Skin epidermis (tissue), 12 donors: ENCODE measurements around the gene PCSK2.

Source experiments
- H3K27ac ChIP-seq, 21 experiments: fragments of 200-600 bp; sonication (generic) in 11 of 21; one replicate each; pipeline ENCODE4 v1.5.0; 2020; ENCODE audit warnings: mild to moderate bottlenecking in 3 of 21, inconsistent platforms in 2 of 21, moderate library complexity in 2 of 21
- H3K4me3 ChIP-seq, 7 experiments: fragments of 200-600 bp; sonication (generic) in 2 of 7; one replicate each; pipeline ENCODE4 v1.5.0; 2020; ENCODE audit warnings: inconsistent platforms in 2 of 7, mild to moderate bottlenecking in 2 of 7, moderate library complexity in 1 of 7

Gene PCSK2

DNA sequence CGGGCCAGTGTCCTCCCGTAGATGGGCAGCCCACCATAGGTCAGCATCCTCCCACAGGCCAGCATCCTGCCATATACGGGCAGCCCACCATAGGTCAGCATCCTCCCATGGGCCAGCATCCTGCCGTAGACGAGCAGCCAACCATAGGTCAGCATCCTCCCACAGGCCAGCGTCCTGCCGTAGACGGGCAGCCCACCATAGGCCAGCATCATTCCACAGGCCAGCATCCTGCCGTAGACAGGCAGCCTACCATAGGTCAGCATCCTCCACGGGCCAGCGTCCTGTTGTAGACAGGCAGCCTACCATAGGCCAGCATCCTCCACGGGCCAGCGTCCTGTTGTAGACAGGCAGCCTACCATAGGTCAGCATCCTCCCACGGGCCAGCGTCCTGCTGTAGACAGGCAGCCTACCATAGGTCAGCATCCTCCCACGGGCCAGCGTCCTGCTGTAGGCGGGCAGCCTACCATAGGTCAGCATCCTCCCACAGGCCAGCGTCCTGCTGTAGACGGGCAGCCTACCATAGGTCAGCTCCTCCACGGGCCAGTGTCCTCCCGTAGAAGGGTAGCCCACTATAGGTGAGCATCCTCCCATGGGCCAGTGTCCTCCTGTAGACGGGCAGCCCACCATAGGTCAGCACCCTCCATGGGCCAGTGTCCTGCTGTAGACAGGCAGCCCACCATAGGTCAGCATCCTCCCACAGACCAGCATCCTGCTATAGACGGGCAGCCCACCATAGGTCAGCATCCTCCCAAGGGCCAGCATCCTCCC lies 241.4 kb downstream of the PCSK2 start:
- Histone ChIP-seq H3K4me3 (no peak overlapping the region), H3K27ac (no peak overlapping the region)

DNA sequence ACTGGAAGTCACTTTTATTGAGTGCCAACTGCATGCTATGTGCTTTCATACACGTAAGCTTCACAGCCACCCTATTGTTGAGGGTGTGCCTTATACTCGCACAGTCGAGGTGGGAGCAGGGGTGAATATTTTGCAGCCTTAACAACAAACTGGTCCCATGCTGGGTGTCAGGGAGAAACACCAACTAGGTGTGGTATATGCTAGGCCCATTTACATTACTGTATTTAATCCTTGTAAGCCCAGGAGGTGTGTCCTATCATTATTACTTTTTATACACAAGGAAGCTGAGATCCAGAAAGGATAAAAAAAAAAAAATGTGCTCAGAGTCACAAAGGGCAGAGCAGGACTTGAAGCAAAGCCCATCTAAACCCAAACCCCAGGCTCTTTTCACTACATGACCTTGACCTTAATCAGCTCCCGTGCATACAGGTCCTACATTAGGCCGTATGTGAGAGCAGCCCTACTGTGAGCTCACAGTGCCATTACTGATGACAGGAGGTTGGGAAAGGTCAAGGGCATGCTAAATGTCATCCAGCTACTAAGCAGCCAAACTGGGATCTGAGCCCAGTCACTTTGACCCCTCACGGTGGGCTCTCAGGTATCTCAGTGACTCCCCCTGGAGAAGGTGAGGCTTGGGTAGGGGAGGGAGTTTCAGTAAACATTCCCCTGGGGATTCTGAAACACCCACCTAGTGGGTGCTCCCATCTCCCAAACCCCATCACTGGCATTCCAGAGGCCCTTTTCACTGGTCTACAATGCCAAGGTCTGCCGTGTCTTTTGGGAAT lies 242.6 kb downstream of the PCSK2 start:
- no peak overlapping the region for H3K27ac ChIP-seq
- no peak overlapping the region for H3K4me3 ChIP-seq

DNA sequence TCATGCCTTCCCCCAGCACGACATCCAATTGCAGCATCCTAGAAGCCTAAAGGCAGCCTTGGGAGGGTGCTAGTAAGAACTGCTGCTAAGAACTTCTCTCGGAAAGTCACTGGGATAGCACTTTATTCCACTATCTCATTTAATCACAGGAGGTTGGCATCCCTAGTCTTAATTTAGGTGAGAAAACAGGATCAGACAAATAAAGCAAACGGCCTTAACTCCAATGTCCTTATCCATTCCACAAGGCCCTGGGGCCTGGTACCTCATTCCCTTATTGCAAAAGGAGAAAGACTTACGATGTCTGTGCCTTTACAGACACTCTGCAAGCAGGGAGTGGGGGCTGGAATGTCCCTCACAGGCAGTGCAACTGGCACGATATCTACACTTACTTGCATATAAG lies 243.7 kb downstream of the PCSK2 start:
- Histone ChIP-seq H3K4me3 (no peak overlapping the region), H3K27ac (no peak overlapping the region)

DNA sequence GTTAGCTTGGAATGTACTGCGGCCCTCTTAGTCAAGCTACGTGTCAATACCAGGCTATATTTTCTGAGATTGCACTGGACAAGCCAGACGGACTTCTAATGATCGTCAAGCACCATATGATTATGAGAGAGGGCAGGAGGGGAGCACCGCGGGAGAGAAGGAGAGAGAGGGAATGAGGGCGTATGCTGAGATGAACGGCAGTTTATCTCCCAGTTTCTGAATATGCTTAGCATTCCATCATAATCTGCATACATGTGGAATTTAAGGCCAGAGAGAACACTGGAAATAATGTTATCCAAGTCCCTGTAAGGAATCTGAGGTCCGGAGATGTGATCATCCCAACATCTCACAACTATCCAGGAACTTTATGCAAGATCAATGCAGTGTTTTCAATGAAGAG lies 244.1 kb downstream of the PCSK2 start:
- H3K4me3 ChIP-seq: no peak overlapping the region
- H3K27ac ChIP-seq: no peak overlapping the region

DNA sequence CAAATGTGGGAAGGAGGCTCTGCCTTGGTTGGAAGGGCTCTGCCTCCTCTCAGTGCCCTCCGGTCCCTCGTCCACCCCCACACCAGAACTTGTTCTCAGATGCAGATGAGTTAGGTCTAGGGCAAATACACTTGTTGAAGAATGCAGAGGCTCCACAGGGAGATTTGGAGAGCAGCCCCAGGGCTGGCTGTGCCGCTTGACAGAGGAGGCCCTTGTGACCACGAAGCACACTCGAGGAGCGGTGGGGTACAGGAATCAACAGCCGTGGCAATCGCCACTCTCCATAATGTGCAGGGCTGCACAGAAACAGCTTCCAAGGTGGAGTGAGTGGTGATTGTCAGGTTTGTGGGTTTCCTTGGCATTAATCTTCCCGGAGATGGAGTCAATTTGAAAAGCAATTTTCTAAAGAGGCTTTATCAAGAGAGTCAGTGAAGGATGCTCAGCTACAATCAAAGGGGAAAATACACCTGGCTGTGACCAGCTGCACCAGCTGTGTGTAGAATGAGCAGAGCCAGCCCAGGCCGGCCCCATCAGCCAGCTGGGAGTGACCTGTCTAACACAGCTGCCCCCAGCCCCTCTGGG lies 244.9 kb downstream of the PCSK2 start:
- Histone ChIP-seq H3K27ac (no peak overlapping the region), H3K4me3 (no peak overlapping the region)

DNA sequence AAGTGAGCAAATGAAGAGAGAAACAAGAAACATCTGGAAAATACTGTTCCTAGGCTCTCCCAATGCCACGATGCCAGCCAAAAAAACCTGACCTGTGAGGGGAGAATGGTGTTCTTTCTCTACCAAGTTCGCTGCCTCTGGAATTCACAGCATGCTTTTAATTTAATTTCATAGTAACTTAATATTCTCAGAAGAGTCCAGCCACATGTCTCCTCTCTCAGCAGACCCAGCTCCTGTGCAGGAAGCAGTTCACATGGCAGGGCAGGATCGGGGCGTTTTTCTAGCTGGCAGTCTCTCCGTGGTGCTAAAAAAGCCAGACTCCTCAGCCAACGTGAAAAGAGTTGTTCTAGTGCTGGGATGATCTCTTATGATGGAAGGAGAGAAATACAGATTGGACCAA lies 246.8 kb downstream of the PCSK2 start:
- no peak overlapping the region for H3K27ac ChIP-seq
- no peak overlapping the region for H3K4me3 ChIP-seq

DNA sequence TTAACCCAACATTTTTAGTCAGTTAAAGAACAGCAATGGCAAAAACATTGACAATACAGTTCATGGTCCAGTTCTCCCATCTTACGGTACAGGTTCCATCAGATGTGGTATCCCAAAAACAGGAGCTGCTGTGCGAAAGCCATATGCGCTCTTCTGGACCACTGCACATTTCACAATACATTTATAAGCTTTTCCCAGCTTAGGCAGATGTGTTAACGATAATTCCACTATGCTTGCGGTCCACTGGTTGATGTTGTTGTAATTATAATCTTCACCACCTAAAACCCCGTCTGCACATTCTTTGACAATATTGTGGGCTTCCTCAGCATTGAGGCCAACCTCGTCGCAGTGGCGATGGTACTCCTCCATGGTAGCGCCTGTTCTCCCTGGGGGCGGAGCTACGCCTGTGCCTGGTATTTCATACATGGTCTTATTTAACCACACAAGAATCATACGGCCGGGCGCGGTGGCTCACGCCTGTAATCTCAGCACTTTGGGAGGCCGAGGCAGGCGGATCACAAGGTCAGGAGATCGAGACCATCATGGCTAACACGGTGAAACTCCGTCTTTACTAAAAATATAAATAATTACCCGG lies 252.3 kb downstream of the PCSK2 start:
- H3K27ac ChIP-seq: no peak overlapping the region
- no peak overlapping the region for H3K4me3 ChIP-seq

DNA sequence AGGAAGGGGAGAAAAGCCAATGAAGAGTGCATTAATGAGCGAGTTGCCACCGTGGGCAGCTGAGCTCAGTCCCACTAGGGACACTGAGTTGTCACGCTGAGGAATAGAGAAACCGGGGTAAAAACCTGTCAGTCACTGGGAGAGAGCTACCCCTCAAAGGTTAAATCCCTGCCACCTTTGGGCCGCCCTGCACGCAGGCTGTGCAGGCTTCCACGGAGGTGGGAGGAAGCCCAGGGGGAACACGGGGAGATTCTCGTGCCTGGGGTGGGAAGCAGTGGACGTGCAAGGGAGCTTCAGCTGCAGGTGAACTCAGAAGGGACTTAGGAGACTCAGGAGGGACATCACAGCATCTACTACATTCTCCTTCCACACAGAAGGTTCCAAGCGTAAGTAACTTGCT lies 253.9 kb downstream of the PCSK2 start:
- no peak overlapping the region for H3K4me3 ChIP-seq

DNA sequence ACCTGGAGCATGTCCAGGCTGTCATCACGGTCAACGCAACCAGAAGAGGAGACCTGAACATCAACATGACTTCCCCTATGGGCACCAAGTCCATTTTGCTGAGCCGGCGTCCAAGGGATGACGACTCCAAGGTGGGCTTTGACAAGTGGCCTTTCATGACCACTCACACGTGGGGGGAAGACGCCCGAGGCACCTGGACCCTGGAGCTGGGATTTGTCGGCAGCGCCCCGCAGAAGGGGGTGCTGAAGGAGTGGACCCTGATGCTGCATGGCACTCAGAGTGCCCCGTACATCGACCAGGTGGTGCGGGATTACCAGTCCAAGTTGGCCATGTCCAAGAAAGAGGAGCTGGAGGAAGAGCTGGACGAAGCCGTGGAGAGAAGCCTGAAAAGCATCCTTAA lies 254.8 kb downstream of the PCSK2 start:
- no peak overlapping the region for H3K4me3 ChIP-seq
- no peak overlapping the region for H3K27ac ChIP-seq

More for the DNA sequence above, 253.9 kb downstream of the PCSK2 start:
- H3K27ac ChIP-seq: no peak overlapping the region

DNA sequence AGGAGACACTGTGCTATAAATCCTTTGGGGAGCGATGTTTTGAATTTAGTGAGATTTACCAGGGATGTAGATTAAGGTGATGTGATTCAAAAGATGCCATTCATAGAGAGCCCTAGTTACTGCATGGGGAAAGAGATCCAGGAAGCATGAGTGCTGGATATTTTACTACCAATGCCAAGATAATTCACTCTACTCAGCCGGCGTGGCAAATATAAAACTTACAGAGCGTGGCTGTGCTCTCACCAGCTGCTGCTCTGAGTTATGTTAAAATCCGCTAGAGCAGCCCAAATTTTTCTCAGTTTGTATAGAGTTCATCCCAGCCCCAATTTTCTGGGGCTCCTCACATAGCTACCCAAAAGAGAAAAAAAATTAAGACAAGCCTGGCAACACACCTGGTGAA lies 255.7 kb downstream of the PCSK2 start:
- H3K4me3 ChIP-seq: no peak overlapping the region
- H3K27ac ChIP-seq: no peak overlapping the region

DNA sequence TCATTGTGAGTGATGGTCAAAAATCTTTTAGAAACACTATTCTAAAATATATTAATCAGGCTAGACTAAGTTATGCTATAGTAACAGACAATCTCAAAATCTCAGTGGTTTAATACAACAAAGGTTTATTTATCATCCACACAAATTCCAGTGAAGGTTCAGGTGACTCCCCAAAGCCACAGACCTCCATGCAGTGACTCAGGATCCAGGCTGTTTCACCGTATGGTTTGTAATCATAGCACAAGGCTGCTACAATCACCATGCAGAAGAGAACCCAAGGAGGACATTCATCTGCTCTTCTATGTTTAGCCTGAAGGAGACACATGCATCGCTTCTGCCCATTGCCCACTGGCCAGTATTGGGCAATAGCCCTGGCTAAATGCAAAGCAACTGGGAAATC lies 258.2 kb downstream of the PCSK2 start:
- no peak overlapping the region for H3K4me3 ChIP-seq

DNA sequence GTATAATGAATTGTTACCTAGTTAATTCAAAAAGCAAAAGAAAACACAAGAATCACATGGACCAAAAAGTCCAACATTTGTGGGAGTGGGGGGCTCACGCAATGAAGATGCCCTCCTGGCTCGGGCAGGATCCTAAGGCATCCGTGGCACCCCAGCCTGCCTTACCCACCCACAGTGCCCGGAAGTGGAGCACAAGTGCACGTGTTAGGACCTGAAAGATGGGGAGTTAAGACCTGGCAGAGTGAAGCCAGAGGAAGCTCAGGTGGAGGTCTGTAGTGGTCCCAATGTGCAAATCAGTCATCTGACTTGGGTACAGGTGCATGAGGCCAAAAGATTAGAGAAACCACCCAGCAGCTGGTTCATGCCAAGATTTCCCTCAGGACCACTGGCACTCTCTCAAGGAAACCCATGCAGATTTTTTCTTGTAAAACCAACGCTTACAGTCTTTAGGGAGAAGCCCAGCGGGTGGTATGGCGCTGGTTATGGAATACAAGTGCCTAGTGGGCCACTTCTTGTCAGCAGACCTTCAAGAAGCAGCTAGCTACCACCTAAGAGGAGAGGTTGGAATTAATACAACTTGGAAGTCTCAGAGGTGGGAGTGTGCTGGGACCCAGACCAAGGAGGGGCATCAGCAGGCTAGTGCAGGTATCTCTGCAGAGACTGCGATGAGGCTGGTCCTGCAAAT lies 262.2 kb downstream of the PCSK2 start:
- Histone ChIP-seq H3K4me3 (no peak overlapping the region), H3K27ac (no peak overlapping the region)

More for the DNA sequence above, 258.2 kb downstream of the PCSK2 start:
- no peak overlapping the region for H3K27ac ChIP-seq

DNA sequence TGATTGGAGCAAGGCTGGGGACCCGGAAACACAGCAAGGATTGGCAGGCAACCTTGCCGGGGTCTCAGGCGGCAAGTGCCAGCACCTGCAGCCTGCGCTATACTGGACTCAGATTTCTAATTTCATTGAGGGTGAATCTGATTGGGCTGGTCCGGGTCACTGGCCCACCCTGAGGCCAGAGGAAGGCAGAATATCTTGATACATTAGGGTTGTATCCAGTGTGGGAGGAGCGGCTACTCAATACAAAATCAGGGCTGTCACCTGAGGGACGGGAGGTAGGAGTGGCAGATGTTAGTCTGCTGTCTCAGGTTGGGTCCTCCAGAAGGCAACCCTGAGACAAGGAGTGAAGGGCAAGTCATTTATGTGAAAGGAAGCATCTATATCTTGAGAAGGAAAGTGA lies 263.7 kb downstream of the PCSK2 start:
- no peak overlapping the region for H3K27ac ChIP-seq
- H3K4me3 ChIP-seq: no peak overlapping the region

DNA sequence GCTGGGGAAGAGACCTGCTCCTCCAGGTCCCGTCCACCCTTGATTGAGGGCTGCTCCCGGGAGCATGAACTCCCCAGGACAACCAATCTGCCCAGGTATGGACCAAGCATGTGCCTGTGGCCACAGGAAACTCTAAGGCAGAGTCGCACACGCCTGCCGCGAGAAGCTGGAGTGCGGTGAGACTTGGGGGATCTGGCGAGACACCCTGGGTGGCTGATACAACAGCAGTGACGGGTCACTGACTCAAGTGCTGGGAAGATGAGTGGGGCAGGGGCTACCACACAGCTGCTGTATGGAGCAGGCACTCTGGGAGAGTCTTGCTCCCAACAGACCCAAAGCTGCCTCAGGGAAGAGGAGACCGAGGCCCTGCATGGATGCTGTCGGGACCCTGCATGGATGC lies 264.2 kb downstream of the PCSK2 start:
- no peak overlapping the region for H3K4me3 ChIP-seq
- no peak overlapping the region for H3K27ac ChIP-seq

DNA sequence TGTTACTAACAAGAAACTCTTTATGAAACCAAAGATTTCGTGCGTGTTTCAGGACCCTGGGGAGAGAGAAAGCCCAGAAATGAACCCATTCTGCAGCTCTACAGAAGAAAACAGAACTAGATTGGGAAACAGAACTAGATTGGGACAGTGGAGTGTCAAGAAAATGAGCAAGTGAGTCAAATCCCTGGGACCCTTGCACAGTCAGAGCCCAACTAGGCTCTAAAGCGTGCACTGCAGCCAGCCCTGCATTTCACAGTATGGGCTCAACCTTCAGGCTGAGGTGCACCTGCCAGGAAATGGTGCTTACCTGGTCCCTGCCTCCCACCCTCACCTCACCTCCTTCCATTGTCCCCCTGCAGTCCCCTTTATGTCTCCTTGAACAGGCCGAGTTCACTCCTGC lies 264.6 kb downstream of the PCSK2 start:
- H3K4me3 ChIP-seq: no peak overlapping the region
- no peak overlapping the region for H3K27ac ChIP-seq

DNA sequence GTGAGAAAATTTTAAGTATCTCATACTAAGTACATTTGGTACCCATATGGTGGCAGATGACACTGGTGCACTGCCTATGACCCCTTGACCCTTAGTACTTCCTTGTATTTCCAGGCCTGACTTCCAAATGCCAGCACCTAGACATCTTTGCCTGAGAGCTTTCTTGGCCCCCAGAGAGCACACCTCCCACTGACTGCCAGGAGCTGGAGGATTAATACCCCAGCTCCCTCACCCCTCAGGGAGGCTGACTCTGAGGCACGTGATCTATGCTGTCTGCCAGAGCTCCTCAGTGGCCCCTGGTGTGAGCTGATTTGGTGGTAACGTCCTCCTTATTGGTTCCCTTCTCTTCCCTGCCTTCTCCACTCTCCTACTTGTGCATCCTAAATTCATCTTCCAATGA lies 266.3 kb downstream of the PCSK2 start:
- Histone ChIP-seq H3K4me3 (no peak overlapping the region), H3K27ac (no peak overlapping the region)

DNA sequence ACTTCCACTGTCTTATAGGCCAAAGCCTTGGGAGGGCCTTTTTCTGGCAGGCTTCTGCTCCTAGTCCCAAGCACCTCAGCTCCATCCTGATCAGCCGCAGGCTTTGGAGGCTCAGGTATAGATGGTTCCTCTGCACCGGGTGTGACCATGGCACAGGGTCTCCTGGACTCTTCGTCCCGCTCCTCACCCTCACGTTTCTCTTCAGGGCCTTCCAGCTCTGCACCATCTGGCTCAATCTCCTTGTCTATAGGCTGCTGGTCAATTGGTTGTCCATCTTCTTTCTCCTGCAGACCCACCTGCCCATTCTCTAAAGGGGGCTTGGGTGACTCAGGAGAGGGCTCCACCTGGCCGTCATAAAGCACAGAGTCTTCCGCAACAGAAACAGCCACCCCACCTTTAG lies 267.4 kb downstream of the PCSK2 start:
- H3K27ac ChIP-seq: no peak overlapping the region
- no peak overlapping the region for H3K4me3 ChIP-seq

DNA sequence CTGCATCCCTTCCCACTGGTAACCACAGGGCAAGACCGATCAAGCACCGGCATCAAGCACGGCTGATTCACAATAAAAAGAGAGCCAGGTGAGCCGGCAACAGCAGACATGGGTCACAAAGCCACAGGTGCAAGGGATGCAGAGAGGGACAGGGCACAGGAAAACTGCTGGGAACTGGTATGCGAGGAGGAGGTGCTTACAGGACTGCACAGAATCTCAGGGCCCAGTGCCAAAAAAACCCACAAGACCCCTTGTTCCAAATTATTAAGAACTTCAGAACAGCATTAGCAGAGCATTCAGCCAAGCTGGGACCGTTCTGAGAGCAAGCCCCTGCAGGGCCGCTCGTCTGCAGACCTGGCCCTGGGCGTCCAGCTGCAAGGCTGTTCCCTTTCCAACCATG lies 269.0 kb downstream of the PCSK2 start:
- Histone ChIP-seq H3K4me3 (no peak overlapping the region), H3K27ac (no peak overlapping the region)

DNA sequence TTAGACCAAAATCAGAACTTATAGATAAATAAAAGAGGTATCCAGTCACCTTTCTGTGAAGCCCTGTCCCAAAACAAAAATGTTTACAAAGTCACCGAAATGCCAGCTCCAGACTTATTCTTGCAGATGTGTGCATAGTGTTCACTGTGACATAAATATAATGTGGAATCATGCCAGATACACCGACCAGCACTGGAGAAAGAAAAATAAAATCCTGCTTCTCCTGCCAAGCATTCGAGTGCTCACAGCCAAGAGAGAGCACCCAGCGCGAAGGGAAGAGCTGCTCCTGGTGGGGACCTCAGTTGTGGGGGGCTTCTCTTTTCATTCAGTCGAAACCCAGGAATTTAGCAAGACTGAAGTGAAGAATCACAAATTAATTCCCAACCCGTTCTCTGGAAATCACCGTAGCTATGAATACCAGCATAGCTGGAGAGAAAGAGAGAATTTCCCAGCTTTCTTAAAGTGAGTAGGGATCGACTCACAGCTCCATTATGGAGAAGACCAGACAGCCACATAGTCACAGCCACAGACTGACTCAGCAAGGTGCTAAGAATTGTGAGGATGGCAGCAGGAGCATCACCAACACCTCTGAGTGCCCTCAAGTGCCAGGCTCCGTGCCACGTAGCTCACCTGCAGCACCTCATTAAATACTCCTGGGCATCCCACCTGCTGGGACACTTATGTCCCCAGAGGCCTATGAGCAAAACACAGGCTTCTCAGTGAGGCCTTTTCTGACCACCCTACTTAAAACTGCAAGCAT lies 271.2 kb downstream of the PCSK2 start:
- no peak overlapping the region for H3K4me3 ChIP-seq
- H3K27ac ChIP-seq: no peak overlapping the region
